Liver (tissue), 9 donors: ENCODE data around the gene ARF4. TPM values are rescaled to one million over a fixed set of nuclear protein-coding genes. Genes with fewer than 3 reads are reported as not detected.
A peak's percentile ranks its signal among the peaks of the same experiment; 100 is the strongest.

ENCODE experiments used
- DNase-seq: peaks from one replicate; pipeline ENCODE4 v3.0.0-alpha.2; 2017; ENCODE audit warnings: low spot score
- H3K27ac ChIP-seq, 2 donors: one replicate each; pipeline ENCODE4 v1.7.0; 2013; ENCODE audit warnings: inconsistent platforms in 2 of 2, low read length in 2 of 2, control low read depth in 1 of 2, low read depth in 1 of 2, mild to moderate bottlenecking in 1 of 2
- H3K27me3 ChIP-seq, 4 donors: one replicate each; pipeline versions ENCODE4 v1.6.1 to v1.7.0; 2013; ENCODE audit warnings: low read length in 3 of 4, inconsistent platforms in 1 of 4, mild to moderate bottlenecking in 1 of 4, moderate library complexity in 1 of 4; ENCODE audit not compliant: control insufficient read depth in 4 of 4, insufficient read depth in 4 of 4
- H3K36me3 ChIP-seq, 4 donors: one replicate each; pipeline versions ENCODE4 v1.6.1 to v1.7.0; 2013; ENCODE audit warnings: low read length in 3 of 4, mild to moderate bottlenecking in 3 of 4, low read depth in 1 of 4, moderate library complexity in 1 of 4; ENCODE audit not compliant: control insufficient read depth in 4 of 4, insufficient read depth in 3 of 4
- H3K4me1 ChIP-seq, 4 donors: one replicate each; pipeline versions ENCODE4 v1.6.1 to v1.7.0; 2013; ENCODE audit warnings: low read length in 3 of 4, mild to moderate bottlenecking in 3 of 4, moderate library complexity in 1 of 4; ENCODE audit not compliant: control insufficient read depth in 4 of 4, insufficient read depth in 4 of 4
- H3K4me3 ChIP-seq, 3 donors: one replicate each; pipeline versions ENCODE4 v1.6.1 to v1.7.0; 2013; ENCODE audit warnings: low read length in 3 of 3, control low read depth in 1 of 3, low read depth in 1 of 3, mild to moderate bottlenecking in 1 of 3
- H3K9ac ChIP-seq, 2 donors: one replicate each; pipeline ENCODE4 v1.7.0; 2013; ENCODE audit warnings: low read length in 2 of 2, mild to moderate bottlenecking in 2 of 2, moderate library complexity in 2 of 2, control low read depth in 1 of 2, low read depth in 1 of 2
- H3K9me3 ChIP-seq, 4 donors: one replicate each; pipeline versions ENCODE4 v1.6.1 to v1.7.0; 2013; ENCODE audit warnings: low read length in 3 of 4; ENCODE audit not compliant: control insufficient read depth in 4 of 4
- EGR1 ChIP-seq, 2 donors: IDR thresholded peaks; 2 replicates each; pipeline ENCODE4 v1.6.1; 2016 to 2018; ENCODE audit warnings: antibody characterized with exemption in 2 of 2, low read depth in 2 of 2
- FOXA1 ChIP-seq: IDR thresholded peaks from 2 replicates; pipeline ENCODE4 v1.6.1; 2016; ENCODE audit warnings: antibody characterized with exemption
- GABPA ChIP-seq, 2 donors: IDR thresholded peaks in 1 of 2; conservative IDR thresholded peaks in 1 of 2; 2 replicates each; pipeline ENCODE4 v1.6.1; 2016; ENCODE audit warnings: antibody characterized with exemption in 2 of 2, mild to moderate bottlenecking in 1 of 2, moderate library complexity in 1 of 2
- HNF4A ChIP-seq, 2 donors: conservative IDR thresholded peaks; 2 replicates each; pipeline ENCODE4 v1.6.1; 2016; ENCODE audit warnings: antibody characterized with exemption in 2 of 2, mild to moderate bottlenecking in 2 of 2
- HNF4G ChIP-seq: IDR thresholded peaks from 2 replicates; pipeline ENCODE4 v1.6.1; 2016; ENCODE audit warnings: antibody characterized with exemption
- REST ChIP-seq: IDR thresholded peaks from 2 replicates; pipeline ENCODE4 v1.6.1; 2016; ENCODE audit warnings: antibody characterized with exemption, mild to moderate bottlenecking
- RXRA ChIP-seq, 2 donors: IDR thresholded peaks; 2 replicates each; pipeline ENCODE4 v1.6.1; 2017 to 2018; ENCODE audit warnings: antibody characterized with exemption in 2 of 2, mild to moderate bottlenecking in 1 of 2
- TAF1 ChIP-seq: conservative IDR thresholded peaks from 2 replicates; pipeline ENCODE4 v1.6.1; 2016; ENCODE audit warnings: antibody characterized with exemption, mild to moderate bottlenecking
- YY1 ChIP-seq: IDR thresholded peaks from 2 replicates; pipeline ENCODE4 v1.6.1; 2016; ENCODE audit warnings: antibody characterized with exemption, mild to moderate bottlenecking
- WGBS: extraction: QIAGEN DNeasy Blood & Tissue Kit; methylation state at CpG from one replicate; pipeline ENCODE4 v1.1.7; 2013; 5-methylcytosine and 5-hydroxymethylcytosine counted together
- polyA plus RNA-seq, 2 donors: library from polyadenylated mRNA; stranded (reverse) in 1 of 2; unstranded in 1 of 2; fragments of 200-250 nt in 1 of 2; fragments of >200 nt in 1 of 2; fragmentation: Nextera tagmentation in 1 of 2; extraction: Ambion mirVana in 1 of 2; gene quantifications; one replicate each; pipeline versions ENCODE4 v1.2.1 to v1.2.3, GENCODE V29; 2013 to 2015
- total RNA-seq, 2 donors: library from RNA; depleted of rRNA; stranded (reverse); fragments of >200 nt; gene quantifications; one replicate each; pipeline ENCODE4 v1.2.3, GENCODE V29; 2014
- TF ChIP-seq, protein P1 (sequence below): IDR thresholded peaks from 2 replicates; pipeline ENCODE4 v1.6.1; 2016; ENCODE audit warnings: antibody characterized with exemption
- TF ChIP-seq, protein P2 (sequence below): IDR thresholded peaks from 2 replicates; pipeline ENCODE4 v1.6.1; 2016; ENCODE audit warnings: antibody characterized with exemption
- donor health status: healthy.
- donor health status: healthy.
- donor health status: healthy.
- donor health status: healthy.
- donor health status: healthy.

The ARF4 gene
- total and polyA plus RNA-seq, 4 donors, result 90.0 to 143 (median 106) TPM

DNA sequence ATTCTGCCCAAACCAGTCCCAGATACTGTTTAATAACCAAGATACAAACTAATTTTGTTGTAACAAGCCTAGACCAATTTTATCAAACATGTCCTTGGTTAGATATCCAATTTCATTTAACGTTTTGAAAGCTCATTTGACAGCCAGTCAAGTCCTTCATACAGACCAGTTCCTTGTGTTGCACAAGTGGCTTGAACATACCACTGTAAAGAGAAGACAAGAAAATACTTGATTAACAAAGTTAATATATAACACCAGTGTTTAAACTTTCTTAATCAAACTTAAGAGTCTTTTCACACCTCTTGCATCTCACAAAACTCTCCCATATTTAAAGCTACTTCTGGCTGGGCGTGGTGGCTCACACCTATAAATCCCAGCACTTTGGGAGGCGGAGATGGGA is 25.0 kb downstream of the ARF4 start:
- no peaks in the 10 kb centered on the region for H3K9me3 ChIP-seq
- H3K27me3 ChIP-seq, result no peaks in the 10 kb centered on the region
- peaks cover 0 to 6% (median 3%) of the 10 kb centered on the region in 4 donors for H3K4me1 ChIP-seq
- no peak overlapping the region for H3K9ac ChIP-seq
- DNase-seq, result no peak
- WGBS, result 79% methylated on average over 3 of the region's 3 CpGs
- TF ChIP-seq TAF1, result no peak
- no peak overlapping the region for H3K27ac ChIP-seq
- peaks cover 11 to 51% (median 29%) of the 10 kb centered on the region in 4 donors for H3K36me3 ChIP-seq
- H3K4me3 ChIP-seq, result no peak overlapping the region

DNA sequence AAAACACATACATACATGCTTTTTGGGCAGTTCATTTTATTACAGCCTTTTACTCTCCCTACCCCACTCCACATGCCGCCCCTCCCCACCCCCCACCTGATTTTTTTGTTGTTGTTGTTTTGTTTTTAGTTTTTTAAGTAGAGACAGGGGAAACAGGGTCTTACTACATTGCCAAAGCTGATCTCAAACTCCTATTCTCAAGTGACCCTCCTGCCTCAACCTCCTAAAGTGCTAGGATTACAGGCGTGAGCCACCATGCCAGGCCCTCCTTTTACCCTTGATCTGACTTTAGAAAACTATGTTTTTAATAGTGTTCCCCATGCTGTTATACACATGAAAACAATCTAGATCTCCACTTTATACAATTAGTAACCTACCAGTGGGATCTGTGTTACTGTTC is 26.3 kb downstream of the ARF4 start:
- Histone ChIP-seq H3K9me3 (no peaks in the 10 kb centered on the region), H3K27ac (no peak overlapping the region), H3K36me3 (peaks cover 11 to 53% (median 33%) of the 10 kb centered on the region in 4 donors), H3K4me1 (peaks cover 0 to 6% (median 3%) of the 10 kb centered on the region in 4 donors), H3K4me3 (no peak overlapping the region), H3K9ac (no peak overlapping the region), H3K27me3 (no peaks in the 10 kb centered on the region)
- 97% methylated on average over 2 of the region's 2 CpGs for WGBS
- DNase-seq, result no peak
- TF ChIP-seq GABPA (IDR thresholded peaks at IDR 0.05 in 1 of 2, conservative IDR thresholded peaks at IDR 0.05 in 1 of 2) (no peak), EGR1 (IDR thresholded peaks at IDR 0.05; ENCODE audit: low read depth in 2 of 2) (no peak), REST (no peak), TAF1 (no peak), FOXA1 (no peak)
- TF ChIP-seq, protein P1, sequence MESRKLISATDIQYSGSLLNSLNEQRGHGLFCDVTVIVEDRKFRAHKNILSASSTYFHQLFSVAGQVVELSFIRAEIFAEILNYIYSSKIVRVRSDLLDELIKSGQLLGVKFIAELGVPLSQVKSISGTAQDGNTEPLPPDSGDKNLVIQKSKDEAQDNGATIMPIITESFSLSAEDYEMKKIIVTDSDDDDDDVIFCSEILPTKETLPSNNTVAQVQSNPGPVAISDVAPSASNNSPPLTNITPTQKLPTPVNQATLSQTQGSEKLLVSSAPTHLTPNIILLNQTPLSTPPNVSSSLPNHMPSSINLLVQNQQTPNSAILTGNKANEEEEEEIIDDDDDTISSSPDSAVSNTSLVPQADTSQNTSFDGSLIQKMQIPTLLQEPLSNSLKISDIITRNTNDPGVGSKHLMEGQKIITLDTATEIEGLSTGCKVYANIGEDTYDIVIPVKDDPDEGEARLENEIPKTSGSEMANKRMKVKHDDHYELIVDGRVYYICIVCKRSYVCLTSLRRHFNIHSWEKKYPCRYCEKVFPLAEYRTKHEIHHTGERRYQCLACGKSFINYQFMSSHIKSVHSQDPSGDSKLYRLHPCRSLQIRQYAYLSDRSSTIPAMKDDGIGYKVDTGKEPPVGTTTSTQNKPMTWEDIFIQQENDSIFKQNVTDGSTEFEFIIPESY, result no peak

GRCh38 chr3:57569859-57570450 is 27.2 kb downstream of the ARF4 start:
- Histone ChIP-seq H3K4me3 (no peak overlapping the region), H3K27me3 (no peaks in the 10 kb centered on the region), H3K9ac (no peak overlapping the region), H3K27ac (no peak overlapping the region), H3K36me3 (peaks cover 11 to 44% (median 27%) of the 10 kb centered on the region in 4 donors), H3K9me3 (no peaks in the 10 kb centered on the region), H3K4me1 (peaks cover 0 to 6% (median 3%) of the 10 kb centered on the region in 4 donors)
- DNase-seq, result no peak
- TF ChIP-seq TAF1 (no peak), HNF4A (conservative IDR thresholded peaks at IDR 0.05) (peak in 1 of 2 donors; percentile 10), HNF4G (no peak), YY1 (no peak), REST (no peak), RXRA (IDR thresholded peaks at IDR 0.05) (no peak)
- TF ChIP-seq, protein P2, sequence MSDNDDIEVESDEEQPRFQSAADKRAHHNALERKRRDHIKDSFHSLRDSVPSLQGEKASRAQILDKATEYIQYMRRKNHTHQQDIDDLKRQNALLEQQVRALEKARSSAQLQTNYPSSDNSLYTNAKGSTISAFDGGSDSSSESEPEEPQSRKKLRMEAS, result no peak
- TF ChIP-seq, protein P1, result no peak
- WGBS, result 76% methylated on average over 6 of the region's 6 CpGs
